ENCODE data around the gene SAP30.
A peak's percentile ranks its signal among the peaks of the same experiment; 100 is the strongest.

The SAP30 gene

GRCh38 chr4:173414456-173414855 is 43.7 kb downstream of the SAP30 start:
- no peak for TF ChIP-seq CTCF (IDR thresholded peaks at IDR 0.05; ENCODE audit: borderline replicate concordance, insufficient read depth, low read depth, low read length)
- no peak overlapping the region for H3K4me3 ChIP-seq (ENCODE audit: low read depth, low read length)

GRCh38 chr4:173415092-173415491 is 44.3 kb downstream of the SAP30 start:
- no peak overlapping the region for H3K4me3 ChIP-seq (ENCODE audit: low read depth, low read length)
- TF ChIP-seq CTCF (IDR thresholded peaks at IDR 0.05; ENCODE audit: borderline replicate concordance, insufficient read depth, low read depth, low read length), result no peak

- H3K4me3 ChIP-seq (ENCODE audit: low read depth, low read length), result no peak overlapping the region
- no peak for TF ChIP-seq CTCF (IDR thresholded peaks at IDR 0.05; ENCODE audit: borderline replicate concordance, insufficient read depth, low read depth, low read length)
Observed at GRCh38 chr4:173415885-173416653, 45.3 kb downstream of the SAP30 start.

GRCh38 chr4:173417833-173418232 is 47.1 kb downstream of the SAP30 start:
- H3K4me3 ChIP-seq (ENCODE audit: low read depth, low read length), result no peak overlapping the region
- no peak for TF ChIP-seq CTCF (IDR thresholded peaks at IDR 0.05; ENCODE audit: borderline replicate concordance, insufficient read depth, low read depth, low read length)

- no peak for TF ChIP-seq CTCF (IDR thresholded peaks at IDR 0.05; ENCODE audit: borderline replicate concordance, insufficient read depth, low read depth, low read length)
- H3K4me3 ChIP-seq (ENCODE audit: low read depth, low read length), result no peak overlapping the region
Observed at GRCh38 chr4:173418639-173419038, 47.9 kb downstream of the SAP30 start.

- no peak overlapping the region for H3K4me3 ChIP-seq (ENCODE audit: low read depth, low read length)
- TF ChIP-seq CTCF (IDR thresholded peaks at IDR 0.05; ENCODE audit: borderline replicate concordance, insufficient read depth, low read depth, low read length), result peak; percentile 28; the same call in 1 of the 2 replicates
Observed at GRCh38 chr4:173420324-173420752, 49.6 kb downstream of the SAP30 start.

- TF ChIP-seq CTCF (IDR thresholded peaks at IDR 0.05; ENCODE audit: borderline replicate concordance, insufficient read depth, low read depth, low read length), result no peak
- H3K4me3 ChIP-seq (ENCODE audit: low read depth, low read length), result no peak overlapping the region
Observed at GRCh38 chr4:173420801-173421200, 50.0 kb downstream of the SAP30 start.
